GM12873 (cell line): ENCODE results near the gene CHRND.

ENCODE experiments used
- CTCF ChIP-seq: IDR thresholded peaks from 2 replicates; pipeline ENCODE4 v1.5.1; 2012; ENCODE audit warnings: low read depth, mild to moderate bottlenecking, moderate library complexity, low read length, control low read depth; ENCODE audit not compliant: insufficient read depth; ENCODE audit errors: missing control alignments

The CHRND gene

GRCh38 chr2:232521098-232521497 lies 4.9 kb upstream of the CHRND start:
- no peak for TF ChIP-seq CTCF

- peak; percentile 67 for TF ChIP-seq CTCF
Observed at GRCh38 chr2:232521959-232522622, 3.9 kb upstream of the CHRND start.

- TF ChIP-seq CTCF: no peak
Observed at GRCh38 chr2:232522623-232523401, 3.1 kb upstream of the CHRND start.

- TF ChIP-seq CTCF: no peak
Observed at GRCh38 chr2:232523402-232523681, 2.6 kb upstream of the CHRND start.

GRCh38 chr2:232523682-232524597 lies 2.0 kb upstream of the CHRND start:
- peak; percentile 19 for TF ChIP-seq CTCF

GRCh38 chr2:232524771-232525170 lies 1.2 kb upstream of the CHRND start:
- no peak for TF ChIP-seq CTCF

- TF ChIP-seq CTCF: no peak
Observed at GRCh38 chr2:232525199-232525598, 761 bp upstream of the CHRND start.
